ENCODE data around the gene ERBB4. TPM values are rescaled to one million over a fixed set of nuclear protein-coding genes. Genes with fewer than 3 reads are reported as not detected.
"Not testable (repeated sequence)": the region's sequence is repeated elsewhere in the genome, so short reads cannot be mapped to it uniquely, and the experiment has no call there.

The ERBB4 gene
- total RNA-seq, 5 donors from 2014 or later (not counting 1 experiment from before 2014, with no cell fraction given): 0.03 to 0.06 TPM; not detected in 3

- not testable (repeated sequence) for H3K27me3 Mint-ChIP-seq
- POLR2A ChIA-PET: interaction anchor here in 1 of 2 donors (0.7 kb wide), 1 partner anchor 36 kb away, joined by 3 read pairs; no protein-coding TSS in a partner anchor
These were observed 300.4 kb downstream of the ERBB4 start for GRCh38 chr2:212238152-212238551.

GRCh38 chr2:212237350-212238095, 301.1 kb downstream of the ERBB4 start:
- no peak overlapping the region for H3K4me3 Mint-ChIP-seq
- 29% methylated on average over 10 of the region's 13 CpGs for WGBS (ENCODE audit: insufficient coverage)
- ChIA-PET POLR2A (no interaction called here), CTCF (interaction anchor here in 1 of 2 donors (0.6 kb wide), 1 partner anchor 155 kb away, joined by 3 read pairs; no protein-coding TSS in a partner anchor)
- peaks cover 0 to 17% (median 13%) of the 10 kb centered on the region in 3 donors for H3K9me3 Mint-ChIP-seq
- no peak overlapping the region for H3K27ac Mint-ChIP-seq
- Histone ChIP-seq H3K27ac (ENCODE audit: low read length) (no peak overlapping the region), H3K9me3 (no peaks in the 10 kb centered on the region), H3K4me3 (ENCODE audit: control insufficient read depth in 1 of 2, extremely low read depth in 1 of 2, low read length in 1 of 2) (no peak overlapping the region), H3K27me3 (replicated peaks in 1 of 2; ENCODE audit: control insufficient read depth in 2 of 2, extremely low read depth in 1 of 2, insufficient read depth in 2 of 2, low read length in 1 of 2) (no peaks in the 10 kb centered on the region), H3K36me3 (ENCODE audit: control insufficient read depth in 2 of 2, extremely low read depth in 1 of 2, insufficient read depth in 1 of 2, low read length in 1 of 2) (no peaks in the 10 kb centered on the region), H3K4me1 (ENCODE audit: control insufficient read depth in 1 of 2, extremely low read depth in 1 of 2, insufficient read depth in 2 of 2, low read length in 2 of 2) (no peaks in the 10 kb centered on the region)
- no peaks in the 10 kb centered on the region for H3K4me1 Mint-ChIP-seq
- no peak for DNase-seq
- H3K27me3 Mint-ChIP-seq: no peaks in the 10 kb centered on the region
- no peaks in the 10 kb centered on the region for H3K36me3 Mint-ChIP-seq
- no peak for ATAC-seq (replicated peaks in 1 of 4)

More at GRCh38 chr2:212238152-212238551, 300.4 kb downstream of the ERBB4 start:
- 92% methylated on average over 2 of the region's 3 CpGs for WGBS (ENCODE audit: insufficient coverage)
- H3K27me3 ChIP-seq (replicated peaks in 1 of 2; ENCODE audit: control insufficient read depth in 2 of 2, extremely low read depth in 1 of 2, insufficient read depth in 2 of 2, low read length in 1 of 2); H3K4me1 ChIP-seq (ENCODE audit: control insufficient read depth in 1 of 2, extremely low read depth in 1 of 2, insufficient read depth in 2 of 2, low read length in 2 of 2); H3K36me3 Mint-ChIP-seq; H3K4me1 Mint-ChIP-seq; H3K36me3 ChIP-seq (ENCODE audit: control insufficient read depth in 2 of 2, extremely low read depth in 1 of 2, insufficient read depth in 1 of 2, low read length in 1 of 2); ATAC-seq (replicated peaks in 1 of 4); H3K27ac ChIP-seq (ENCODE audit: low read length); H3K4me3 ChIP-seq (ENCODE audit: control insufficient read depth in 1 of 2, extremely low read depth in 1 of 2, low read length in 1 of 2); H3K4me3 Mint-ChIP-seq; H3K27ac Mint-ChIP-seq; DNase-seq; H3K9me3 ChIP-seq: not testable (repeated sequence)
- CTCF ChIA-PET: interaction anchor here in 1 of 2 donors (0.6 kb wide), 1 partner anchor 154 kb away, joined by 3 read pairs; no protein-coding TSS in a partner anchor
- peaks cover 0 to 17% (median 13%) of the 10 kb centered on the region in 3 donors for H3K9me3 Mint-ChIP-seq

DNA sequence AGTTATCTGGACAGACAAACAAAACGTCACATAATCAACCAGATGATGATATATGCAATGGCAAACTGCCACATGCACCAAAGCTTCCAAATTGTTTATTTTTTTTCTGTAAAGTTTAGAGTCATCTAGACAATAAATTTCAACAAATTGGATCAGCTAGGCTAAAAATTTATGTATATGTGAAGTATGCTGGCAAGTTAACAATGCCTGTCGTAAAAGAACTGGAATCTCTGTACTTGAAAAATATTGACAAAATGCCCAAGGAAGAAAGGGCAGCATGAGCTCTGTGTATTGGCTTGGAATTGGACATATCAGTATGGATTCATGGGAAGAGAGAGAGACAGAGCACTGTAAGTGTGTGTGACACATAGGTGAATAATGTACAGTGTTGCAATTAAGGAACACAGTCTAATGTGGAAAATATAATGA, 309.8 kb downstream of the ERBB4 start:
- DNase-seq: no peak
- Histone ChIP-seq H3K9me3 (no peaks in the 10 kb centered on the region), H3K27ac (ENCODE audit: low read length) (no peak overlapping the region), H3K27me3 (replicated peaks in 1 of 2; ENCODE audit: control insufficient read depth in 2 of 2, extremely low read depth in 1 of 2, insufficient read depth in 2 of 2, low read length in 1 of 2) (no peaks in the 10 kb centered on the region), H3K4me1 (ENCODE audit: control insufficient read depth in 1 of 2, extremely low read depth in 1 of 2, insufficient read depth in 2 of 2, low read length in 2 of 2) (no peaks in the 10 kb centered on the region), H3K36me3 (ENCODE audit: control insufficient read depth in 2 of 2, extremely low read depth in 1 of 2, insufficient read depth in 1 of 2, low read length in 1 of 2) (no peaks in the 10 kb centered on the region), H3K4me3 (ENCODE audit: control insufficient read depth in 1 of 2, extremely low read depth in 1 of 2, low read length in 1 of 2) (no peak overlapping the region)
- no peaks in the 10 kb centered on the region for H3K36me3 Mint-ChIP-seq
- no peak overlapping the region for H3K27ac Mint-ChIP-seq
- no peak for ATAC-seq (replicated peaks in 1 of 4)
- no peaks in the 10 kb centered on the region for H3K27me3 Mint-ChIP-seq
- no peaks in the 10 kb centered on the region for H3K4me1 Mint-ChIP-seq
- 92% methylated on average over 1 of the region's 2 CpGs for WGBS (ENCODE audit: insufficient coverage)
- CTCF ChIA-PET: no interaction called here
- H3K9me3 Mint-ChIP-seq: peaks cover 0 to 4% (median 4%) of the 10 kb centered on the region in 3 donors
- H3K4me3 Mint-ChIP-seq: no peak overlapping the region
- POLR2A ChIA-PET: interaction anchor here in 1 of 2 donors (0.6 kb wide), 1 partner anchor 401 kb away, joined by 3 read pairs; no protein-coding TSS in a partner anchor

DNA sequence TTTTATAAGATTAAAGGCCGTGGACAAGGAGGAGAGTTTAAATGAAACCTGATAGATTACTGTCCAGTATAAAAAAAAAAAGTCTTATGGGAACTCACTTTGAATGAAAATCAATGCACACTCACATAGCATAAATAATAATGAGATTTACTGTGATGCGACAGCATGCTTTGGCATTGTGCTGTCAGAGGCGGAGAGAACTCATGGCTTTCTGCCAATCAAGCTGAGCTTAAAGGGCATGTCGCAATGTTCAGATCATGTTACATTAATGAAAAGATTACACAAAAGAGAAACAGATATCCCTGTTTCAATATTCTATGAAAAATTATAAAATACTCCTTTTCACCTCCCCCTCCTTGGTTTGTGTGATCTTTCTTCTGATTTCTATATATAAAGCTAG, 310.8 kb downstream of the ERBB4 start:
- H3K27ac ChIP-seq (ENCODE audit: low read length): no peak overlapping the region
- H3K4me3 Mint-ChIP-seq: no peak overlapping the region
- H3K27me3 ChIP-seq (replicated peaks in 1 of 2; ENCODE audit: control insufficient read depth in 2 of 2, extremely low read depth in 1 of 2, insufficient read depth in 2 of 2, low read length in 1 of 2): no peaks in the 10 kb centered on the region
- H3K9me3 Mint-ChIP-seq: peaks cover 0 to 4% (median 4%) of the 10 kb centered on the region in 3 donors
- H3K4me1 ChIP-seq (ENCODE audit: control insufficient read depth in 1 of 2, extremely low read depth in 1 of 2, insufficient read depth in 2 of 2, low read length in 2 of 2): no peaks in the 10 kb centered on the region
- ATAC-seq (replicated peaks in 1 of 4): no peak
- H3K4me3 ChIP-seq (ENCODE audit: control insufficient read depth in 1 of 2, extremely low read depth in 1 of 2, low read length in 1 of 2): no peak overlapping the region
- H3K9me3 ChIP-seq: no peaks in the 10 kb centered on the region
- H3K27ac Mint-ChIP-seq: no peak overlapping the region
- no peaks in the 10 kb centered on the region for H3K4me1 Mint-ChIP-seq
- H3K36me3 ChIP-seq (ENCODE audit: control insufficient read depth in 2 of 2, extremely low read depth in 1 of 2, insufficient read depth in 1 of 2, low read length in 1 of 2): no peaks in the 10 kb centered on the region
- no peak for DNase-seq
- ChIA-PET CTCF (interaction anchor here in 1 of 2 donors (0.5 to 0.6 kb wide), 2 partner anchors 190 to 347 kb away, joined by 3 read pairs; no protein-coding TSS in a partner anchor), POLR2A (no interaction called here)
- no CpG with 5 or more reads among the region's 4 CpGs for WGBS (ENCODE audit: insufficient coverage)
- no peaks in the 10 kb centered on the region for H3K36me3 Mint-ChIP-seq
- H3K27me3 Mint-ChIP-seq: no peaks in the 10 kb centered on the region

DNA sequence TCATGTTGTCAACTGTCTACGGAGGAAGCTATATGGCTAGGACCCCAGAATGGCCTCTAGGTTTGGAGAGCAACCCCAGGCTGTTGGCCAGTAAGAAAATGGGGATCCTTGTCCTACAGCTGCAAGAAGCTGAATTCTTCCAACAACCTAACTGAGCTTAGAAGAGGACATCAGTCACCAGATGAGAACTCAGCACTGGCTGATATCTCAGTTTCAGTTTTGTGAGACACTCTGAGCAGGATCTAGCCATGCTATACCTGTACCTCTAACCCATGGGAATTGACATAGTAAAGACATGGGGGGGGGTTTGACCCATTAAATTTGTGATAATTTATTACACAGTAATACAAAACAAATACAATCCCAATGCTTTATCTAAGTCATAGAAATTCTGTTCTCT, 312.5 kb downstream of the ERBB4 start:
- Histone ChIP-seq H3K36me3 (ENCODE audit: control insufficient read depth in 2 of 2, extremely low read depth in 1 of 2, insufficient read depth in 1 of 2, low read length in 1 of 2) (no peaks in the 10 kb centered on the region), H3K4me1 (ENCODE audit: control insufficient read depth in 1 of 2, extremely low read depth in 1 of 2, insufficient read depth in 2 of 2, low read length in 2 of 2) (no peaks in the 10 kb centered on the region), H3K4me3 (ENCODE audit: control insufficient read depth in 1 of 2, extremely low read depth in 1 of 2, low read length in 1 of 2) (no peak overlapping the region), H3K9me3 (no peaks in the 10 kb centered on the region), H3K27ac (ENCODE audit: low read length) (no peak overlapping the region), H3K27me3 (replicated peaks in 1 of 2; ENCODE audit: control insufficient read depth in 2 of 2, extremely low read depth in 1 of 2, insufficient read depth in 2 of 2, low read length in 1 of 2) (no peaks in the 10 kb centered on the region)
- no peak overlapping the region for H3K27ac Mint-ChIP-seq
- H3K4me3 Mint-ChIP-seq: no peak overlapping the region
- H3K9me3 Mint-ChIP-seq: peaks cover 0 to 4% (median 4%) of the 10 kb centered on the region in 3 donors
- ATAC-seq (replicated peaks in 1 of 4) (no peak), DNase-seq (no peak)
- ChIA-PET POLR2A (no interaction called here), CTCF (no interaction called here)
- no peaks in the 10 kb centered on the region for H3K27me3 Mint-ChIP-seq
- H3K36me3 Mint-ChIP-seq: no peaks in the 10 kb centered on the region
- 83% methylated on average over 1 of the region's 1 CpG for WGBS (ENCODE audit: insufficient coverage)
- no peaks in the 10 kb centered on the region for H3K4me1 Mint-ChIP-seq

- Mint-ChIP-seq H3K4me3 (no peak overlapping the region), H3K27ac (no peak overlapping the region), H3K27me3 (no peaks in the 10 kb centered on the region), H3K9me3 (no peaks in the 10 kb centered on the region), H3K36me3 (no peaks in the 10 kb centered on the region), H3K4me1 (no peaks in the 10 kb centered on the region)
- ATAC-seq (replicated peaks in 1 of 4): no peak
- Histone ChIP-seq H3K36me3 (ENCODE audit: control insufficient read depth in 2 of 2, extremely low read depth in 1 of 2, insufficient read depth in 1 of 2, low read length in 1 of 2) (no peaks in the 10 kb centered on the region), H3K4me1 (ENCODE audit: control insufficient read depth in 1 of 2, extremely low read depth in 1 of 2, insufficient read depth in 2 of 2, low read length in 2 of 2) (no peaks in the 10 kb centered on the region), H3K27ac (ENCODE audit: low read length) (no peak overlapping the region), H3K4me3 (ENCODE audit: control insufficient read depth in 1 of 2, extremely low read depth in 1 of 2, low read length in 1 of 2) (no peak overlapping the region), H3K9me3 (no peaks in the 10 kb centered on the region), H3K27me3 (replicated peaks in 1 of 2; ENCODE audit: control insufficient read depth in 2 of 2, extremely low read depth in 1 of 2, insufficient read depth in 2 of 2, low read length in 1 of 2) (no peaks in the 10 kb centered on the region)
- ChIA-PET POLR2A (no interaction called here), CTCF (interaction anchor here in 1 of 2 donors (0.6 kb wide), 1 partner anchor 14 kb away, joined by 8 read pairs; no protein-coding TSS in a partner anchor)
- DNase-seq: no peak
- no CpG with 5 or more reads among the region's 2 CpGs for WGBS (ENCODE audit: insufficient coverage)
These were observed 314.9 kb downstream of the ERBB4 start for GRCh38 chr2:212223696-212224095.

All from T-cell (primary cell).